ENCODE results near the gene BOLL.
A peak's percentile ranks its signal among the peaks of the same experiment; 100 is the strongest.
"Not testable (repeated sequence)": the region's sequence is repeated elsewhere in the genome, so short reads cannot be mapped to it uniquely, and the experiment has no call there.

Gene BOLL

GRCh38 chr2:197705912-197706838 lies 78.9 kb downstream of the BOLL start:
- peak in 1 of 2 experiments; percentile 2 for DNase-seq

- peak; percentile 88 to 91 for DNase-seq
These were observed 79.8 kb downstream of the BOLL start, which contains the start of gene MARS2 for GRCh38 chr2:197705121-197705911. MARS2 (plus strand) TSS chr2:197705369; CDS start chr2:197705406, 37 bp downstream.

DNA sequence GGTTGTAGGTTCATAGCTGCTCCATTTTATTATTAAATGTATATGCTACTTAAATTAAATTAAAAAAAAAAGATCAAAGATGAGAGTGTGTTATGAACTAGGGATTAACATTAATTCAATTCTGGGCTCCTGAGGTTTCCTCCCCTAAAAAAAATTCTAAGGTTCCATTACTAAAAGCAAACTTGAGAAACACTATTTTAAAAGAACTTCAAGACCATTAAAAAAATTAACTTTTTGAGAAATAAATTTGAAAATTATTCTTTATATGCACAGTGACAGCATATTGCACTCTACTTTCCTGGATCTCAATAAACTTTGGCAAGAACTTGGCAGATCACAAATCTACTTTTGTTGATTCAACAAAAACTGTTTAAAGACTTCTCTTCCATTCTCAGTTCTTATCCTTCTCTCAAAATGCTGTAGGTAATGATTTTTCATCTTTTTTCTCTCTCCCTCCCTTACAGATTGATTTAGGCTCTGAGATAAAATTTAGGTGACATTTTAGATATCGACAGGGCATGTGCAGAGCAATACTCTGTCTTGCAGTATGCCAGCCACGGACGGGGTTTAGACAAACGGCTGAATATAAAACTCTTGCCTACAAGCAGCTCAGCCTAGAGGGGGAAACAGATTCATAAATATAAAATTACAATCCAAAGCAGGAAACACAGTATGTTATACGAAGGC lies 80.5 kb downstream of the BOLL start:
- DNase-seq: no peak

DNA sequence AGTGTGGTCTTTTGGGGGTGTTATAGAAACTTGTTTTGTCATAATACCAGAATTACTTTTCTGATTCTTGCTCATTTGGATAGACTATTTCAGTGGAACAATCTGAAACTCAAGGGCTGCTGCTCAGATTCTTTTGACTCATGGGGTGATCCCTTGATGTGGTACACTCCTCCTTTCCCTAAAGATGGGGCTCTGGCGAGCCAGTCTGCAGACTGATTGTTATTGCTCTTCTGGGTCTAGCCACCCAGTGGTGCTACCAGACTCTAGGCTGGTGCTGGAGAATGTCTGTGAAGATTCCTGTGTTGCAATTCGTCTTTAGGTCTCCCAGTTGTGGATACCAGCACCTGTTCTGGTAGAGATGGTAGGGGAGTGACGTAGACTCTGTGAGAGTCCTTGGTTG lies 84.2 kb downstream of the BOLL start:
- no peak for DNase-seq

GRCh38 chr2:197699724-197700123 lies 85.4 kb downstream of the BOLL start:
- DNase-seq: not testable (repeated sequence)

DNA sequence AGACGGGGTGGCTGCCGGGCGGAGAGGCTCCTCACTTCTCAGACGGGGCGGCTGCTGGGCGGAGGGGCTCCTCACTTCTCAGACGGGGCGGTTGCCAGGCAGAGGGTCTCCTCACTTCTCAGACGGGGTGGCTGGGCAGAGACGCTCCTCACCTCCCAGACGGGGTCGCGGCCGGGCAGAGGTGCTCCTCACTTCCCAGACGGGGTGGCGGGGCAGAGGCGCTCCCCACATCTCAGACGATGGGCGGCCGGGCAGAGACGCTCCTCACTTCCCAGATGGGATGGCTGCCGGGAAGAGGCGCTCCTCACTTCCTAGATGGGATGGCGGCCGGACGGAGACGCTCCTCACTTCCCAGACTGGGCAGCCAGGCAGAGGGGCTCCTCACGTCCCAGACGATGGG lies 88.5 kb downstream of the BOLL start:
- not testable (repeated sequence) for DNase-seq

DNA sequence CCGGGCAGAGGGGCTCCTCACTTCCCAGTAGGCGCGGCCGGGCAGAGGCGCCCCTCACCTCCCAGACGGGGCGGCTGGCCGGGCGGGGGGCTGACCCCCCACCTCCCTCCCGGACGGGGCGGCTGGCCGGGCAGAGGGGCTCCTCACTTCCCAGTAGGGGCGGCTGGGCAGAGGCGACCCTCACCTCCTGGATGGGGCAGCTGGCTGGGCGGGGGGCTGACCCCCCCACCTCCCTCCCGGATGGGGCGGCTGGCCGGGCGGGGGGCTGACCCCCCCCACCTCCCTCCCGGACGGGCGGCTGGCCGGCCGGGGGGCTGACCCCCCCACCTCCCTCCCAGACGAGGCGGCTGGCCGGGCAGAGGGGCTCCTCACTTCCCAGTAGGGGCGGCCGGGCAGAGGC lies 89.1 kb downstream of the BOLL start:
- DNase-seq: not testable (repeated sequence)

DNA sequence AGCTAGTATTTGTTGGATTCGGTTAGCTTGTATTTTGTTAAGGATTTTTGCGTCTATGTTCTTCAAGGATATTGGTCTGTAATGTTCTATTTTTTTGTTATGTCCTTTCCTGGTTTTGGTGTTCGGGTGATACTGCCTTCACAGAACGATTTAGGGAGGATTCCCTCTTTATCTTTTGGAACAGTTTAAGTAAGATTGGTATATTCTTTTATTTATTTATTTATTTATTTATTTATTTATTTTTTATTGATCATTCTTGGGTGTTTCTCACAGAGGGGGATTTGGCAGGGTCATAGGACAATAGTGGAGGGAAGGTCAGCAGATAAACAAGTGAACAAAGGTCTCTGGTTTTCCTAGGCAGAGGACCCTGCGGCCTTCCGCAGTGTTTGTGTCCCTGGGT lies 89.9 kb downstream of the BOLL start:
- DNase-seq: not testable (repeated sequence)

- DNase-seq: no peak
These were observed 107.6 kb downstream of the BOLL start for GRCh38 chr2:197677483-197677882.

DNA sequence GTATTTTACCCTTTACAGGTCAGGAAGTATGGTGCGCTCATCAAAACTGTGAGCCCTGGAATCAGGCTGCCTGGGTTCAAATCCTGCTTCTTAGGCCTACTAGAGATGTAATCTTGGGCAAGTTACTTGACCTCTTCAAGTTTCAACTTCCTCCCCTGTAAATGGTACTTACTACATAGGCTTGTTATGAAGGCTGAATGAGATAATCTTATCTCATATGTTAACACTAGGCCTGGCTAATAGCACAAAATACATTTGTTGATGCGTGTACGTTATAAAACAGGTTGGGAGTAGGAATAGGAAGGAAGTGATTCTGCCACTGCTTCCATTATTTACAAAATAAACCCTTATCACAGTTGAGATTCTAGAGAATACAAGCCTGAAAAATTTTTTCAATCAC lies 108.1 kb downstream of the BOLL start:
- DNase-seq: no peak

All from activated CD4-positive, alpha-beta T cell treated with anti-CD3 and anti-CD28 coated beads, Interleukin-2, amount 50 U/mL, for 4 hours (primary cell).